ACC112 (cell line): ENCODE measurements around the gene PCBP1.
A peak's percentile ranks its signal among the peaks of the same experiment; 100 is the strongest.

Experiments used
- H2AFZ ChIP-seq: fragments of 200-600 bp; sonication (generic); one replicate; pipeline ENCODE4 v1.6.0; 2017; ENCODE audit warnings: antibody characterized with exemption, low read length; ENCODE audit not compliant: unreplicated experiment
- H3K27ac ChIP-seq: fragments of 200-600 bp; sonication (generic); 2 replicates; pipeline ENCODE4 v1.5.1; 2014; ENCODE audit warnings: low read depth, mild to moderate bottlenecking, antibody characterized with exemption, low read length, moderate library complexity
- H3K27me3 ChIP-seq: fragments of 200-600 bp; sonication (generic); 2 replicates; pipeline ENCODE4 v1.6.1; 2014; ENCODE audit warnings: mild to moderate bottlenecking, antibody characterized with exemption, low read length, moderate library complexity, mixed read lengths; ENCODE audit not compliant: insufficient read depth
- H3K36me3 ChIP-seq: fragments of 200-600 bp; sonication (generic); 2 replicates; pipeline ENCODE4 v1.6.1; 2016; ENCODE audit warnings: mild to moderate bottlenecking, antibody characterized with exemption, low read length, moderate library complexity, mixed read lengths; ENCODE audit not compliant: insufficient read depth
- H3K4me1 ChIP-seq: fragments of 200-600 bp; sonication (generic); one replicate; pipeline ENCODE4 v1.6.1; 2016; ENCODE audit warnings: low read length, mixed read lengths; ENCODE audit not compliant: insufficient read depth, unreplicated experiment, control insufficient read depth
- H3K4me3 ChIP-seq: fragments of 200-600 bp; sonication (generic); 2 replicates; pipeline ENCODE4 v1.5.1; 2014; ENCODE audit warnings: mild to moderate bottlenecking, low read depth, low read length
- H3K79me2 ChIP-seq: fragments of 200-600 bp; sonication (generic); one replicate; pipeline ENCODE4 v1.6.0; 2016; ENCODE audit warnings: low read length; ENCODE audit not compliant: control insufficient read depth, unreplicated experiment, insufficient read depth

The PCBP1 gene

DNA sequence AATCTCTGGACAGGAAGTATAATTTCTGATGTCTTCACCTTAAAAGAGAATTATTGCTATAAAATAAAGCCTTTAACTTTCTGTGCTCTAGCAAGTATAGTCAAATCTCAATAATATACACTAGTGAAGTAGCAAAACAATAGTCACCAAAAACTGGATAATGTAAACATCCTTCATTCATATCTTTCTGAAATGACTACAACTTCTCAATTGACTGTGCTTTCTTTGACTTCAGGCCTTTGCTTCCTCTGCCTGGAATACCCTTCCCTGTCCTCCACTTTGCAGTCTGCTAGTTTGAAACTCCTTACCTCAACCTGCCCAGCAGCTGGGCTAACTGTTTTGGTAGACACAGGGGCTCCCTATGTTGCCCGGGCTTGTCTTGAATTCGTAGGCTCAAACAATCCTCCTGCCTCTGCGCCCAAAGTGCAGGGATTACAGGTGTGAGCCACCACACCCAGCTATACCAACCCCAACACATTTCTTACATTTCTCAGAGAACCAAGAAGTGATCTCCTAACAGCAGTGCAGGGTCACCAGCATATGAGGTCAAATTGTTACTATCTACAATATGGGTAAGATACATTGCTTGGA, 6.6 kb upstream of the PCBP1 start:
- H3K4me1 ChIP-seq = peaks cover 25% of the 10 kb centered on the region
- peaks cover 15% of the 10 kb centered on the region for H3K79me2 ChIP-seq
- H3K36me3 ChIP-seq = peaks cover 22% of the 10 kb centered on the region
- H3K27me3 ChIP-seq = no peaks in the 10 kb centered on the region
- H3K4me3 ChIP-seq = no peak overlapping the region
- H3K27ac ChIP-seq = no peak overlapping the region
- no peak overlapping the region for H2AFZ ChIP-seq

DNA sequence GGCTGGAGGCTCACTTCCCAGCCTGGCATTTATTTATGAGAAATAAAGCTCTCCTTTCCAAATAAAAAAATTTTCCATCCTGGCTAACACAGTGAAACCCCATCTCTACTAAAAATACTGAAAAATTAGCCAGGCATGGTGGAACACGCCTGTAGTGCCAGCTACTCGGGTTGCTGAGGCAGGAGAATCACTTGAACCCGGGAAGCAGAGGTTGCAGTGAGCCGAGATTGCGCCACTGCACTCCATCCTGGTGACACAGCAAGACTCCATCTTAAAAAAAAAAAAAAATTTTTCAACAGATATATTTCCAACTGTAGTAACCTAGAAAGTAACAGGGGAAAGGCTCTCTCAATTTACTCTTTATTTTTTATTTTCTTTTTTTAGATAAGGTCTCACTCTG, 6.1 kb upstream of the PCBP1 start:
- Histone ChIP-seq H3K27me3 (no peaks in the 10 kb centered on the region), H3K4me3 (no peak overlapping the region), H3K4me1 (peaks cover 28% of the 10 kb centered on the region), H3K27ac (no peak overlapping the region), H3K79me2 (peaks cover 15% of the 10 kb centered on the region), H3K36me3 (peaks cover 22% of the 10 kb centered on the region), H2AFZ (no peak overlapping the region)

DNA sequence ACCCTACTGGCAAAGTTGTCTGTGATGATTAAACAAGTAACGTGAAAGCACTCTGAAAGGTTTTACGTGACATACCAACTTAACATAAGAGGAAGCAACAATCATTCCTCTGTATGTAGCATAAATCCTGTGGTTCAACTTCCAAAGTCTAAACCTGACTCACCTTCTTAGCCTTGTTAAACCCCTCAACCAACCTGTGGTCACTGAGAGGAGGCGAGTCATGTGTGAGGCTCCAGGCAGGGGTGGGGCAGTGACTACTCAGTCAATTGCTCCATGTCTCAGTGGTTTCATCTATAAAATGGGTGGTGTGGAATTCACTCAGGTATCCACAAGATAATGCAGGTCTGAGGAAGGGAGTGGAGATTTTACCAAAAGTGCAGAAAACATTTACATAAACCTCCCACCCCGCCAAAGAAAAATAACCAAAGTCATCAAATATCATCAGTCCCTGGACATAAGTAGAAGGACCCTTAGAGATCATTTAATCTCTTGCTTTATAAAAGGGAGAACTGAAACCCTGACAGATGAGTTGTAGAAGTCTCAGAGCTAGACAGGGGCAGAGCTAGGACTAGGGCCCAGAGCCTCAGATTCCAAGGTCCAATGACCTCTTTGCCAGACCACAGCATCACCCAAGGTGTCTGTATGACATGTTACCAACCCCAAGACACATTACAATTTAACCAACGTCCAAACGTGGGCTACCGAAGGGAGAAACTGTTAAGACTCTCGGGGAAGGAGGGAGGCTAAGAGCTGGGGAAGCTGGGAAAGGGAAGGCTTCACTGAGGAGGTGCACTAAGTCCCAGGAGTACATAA, 3.7 kb upstream of the PCBP1 start:
- peaks cover 28% of the 10 kb centered on the region for H3K4me1 ChIP-seq
- no peak overlapping the region for H2AFZ ChIP-seq
- H3K4me3 ChIP-seq = no peak overlapping the region
- no peaks in the 10 kb centered on the region for H3K27me3 ChIP-seq
- H3K79me2 ChIP-seq = peaks cover 26% of the 10 kb centered on the region
- H3K36me3 ChIP-seq = peaks cover 26% of the 10 kb centered on the region
- H3K27ac ChIP-seq = no peak overlapping the region

DNA sequence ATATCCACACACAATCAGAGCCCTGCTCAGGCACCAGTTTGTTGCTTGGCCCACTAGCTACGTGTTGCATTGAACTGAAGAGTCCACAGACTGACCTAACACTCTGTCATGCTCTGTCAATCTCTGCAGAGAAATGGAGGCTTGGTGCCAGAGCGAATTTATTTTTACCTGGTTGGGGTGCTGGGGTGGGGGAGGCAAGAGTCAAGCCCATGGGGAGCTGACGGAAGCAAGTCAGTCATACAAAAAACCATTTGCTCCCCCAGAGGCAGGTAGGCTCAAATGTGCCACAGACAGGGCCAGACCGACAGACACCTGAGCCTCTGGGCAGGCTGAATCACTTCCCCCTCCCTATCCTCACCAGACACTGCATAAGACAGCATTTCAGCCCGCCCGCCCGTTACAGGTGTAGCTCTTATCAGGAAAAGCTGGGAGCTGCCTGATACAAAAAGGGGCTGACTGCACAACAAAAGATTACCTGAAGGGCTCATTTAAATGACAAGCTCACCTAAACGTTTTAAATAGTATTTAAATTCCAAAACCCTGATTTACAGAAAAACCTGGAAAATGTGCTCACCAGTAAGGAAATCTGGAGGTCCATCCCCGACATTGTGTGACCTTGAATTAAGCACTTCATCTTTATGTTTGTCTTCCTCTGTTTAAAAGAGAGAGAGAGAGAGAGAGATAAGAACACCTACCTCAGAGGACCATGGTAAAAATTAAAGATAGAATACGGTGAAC, 2.1 kb upstream of the PCBP1 start:
- Histone ChIP-seq H3K4me3 (peak overlapping the region; percentile 95), H3K36me3 (peaks cover 33% of the 10 kb centered on the region), H3K4me1 (peaks cover 31% of the 10 kb centered on the region), H3K79me2 (peaks cover 40% of the 10 kb centered on the region), H2AFZ (peak overlapping the region; percentile 94), H3K27me3 (no peaks in the 10 kb centered on the region), H3K27ac (peak overlapping the region; percentile 100)

DNA sequence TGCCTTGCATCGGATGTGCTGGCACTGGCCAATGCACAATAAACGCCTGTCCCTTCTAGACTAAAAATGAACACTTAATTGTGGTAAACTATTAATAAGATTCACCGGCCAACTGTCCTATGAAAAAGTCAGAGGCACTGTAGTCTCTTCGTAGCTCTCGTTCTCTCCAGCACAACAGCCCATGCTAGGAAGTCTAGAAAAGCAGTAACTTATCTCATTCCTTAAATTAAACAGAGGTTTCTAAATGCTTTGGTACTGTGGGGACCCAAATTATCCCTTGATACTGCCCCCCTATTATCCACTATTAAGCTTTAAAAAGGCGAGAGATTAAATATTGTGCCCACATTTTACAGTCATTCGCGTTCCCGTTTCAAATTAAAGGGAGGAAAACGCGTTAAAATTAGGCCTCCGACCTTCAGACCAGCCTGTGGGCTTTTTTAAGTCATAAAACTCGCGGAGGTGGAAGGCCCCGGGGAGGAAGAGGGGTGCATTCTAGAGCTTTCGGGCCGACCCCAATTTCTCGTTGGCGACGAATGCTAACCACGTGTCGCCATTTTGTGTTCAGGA, 1.5 kb upstream of the PCBP1 start:
- H3K27me3 ChIP-seq = no peaks in the 10 kb centered on the region
- H3K79me2 ChIP-seq = peaks cover 40% of the 10 kb centered on the region
- H3K27ac ChIP-seq = peak overlapping the region; percentile 100
- H3K4me1 ChIP-seq = peaks cover 33% of the 10 kb centered on the region
- H2AFZ ChIP-seq = peak overlapping the region; percentile 94
- H3K4me3 ChIP-seq = peak overlapping the region; percentile 95
- H3K36me3 ChIP-seq = peaks cover 30% of the 10 kb centered on the region

DNA sequence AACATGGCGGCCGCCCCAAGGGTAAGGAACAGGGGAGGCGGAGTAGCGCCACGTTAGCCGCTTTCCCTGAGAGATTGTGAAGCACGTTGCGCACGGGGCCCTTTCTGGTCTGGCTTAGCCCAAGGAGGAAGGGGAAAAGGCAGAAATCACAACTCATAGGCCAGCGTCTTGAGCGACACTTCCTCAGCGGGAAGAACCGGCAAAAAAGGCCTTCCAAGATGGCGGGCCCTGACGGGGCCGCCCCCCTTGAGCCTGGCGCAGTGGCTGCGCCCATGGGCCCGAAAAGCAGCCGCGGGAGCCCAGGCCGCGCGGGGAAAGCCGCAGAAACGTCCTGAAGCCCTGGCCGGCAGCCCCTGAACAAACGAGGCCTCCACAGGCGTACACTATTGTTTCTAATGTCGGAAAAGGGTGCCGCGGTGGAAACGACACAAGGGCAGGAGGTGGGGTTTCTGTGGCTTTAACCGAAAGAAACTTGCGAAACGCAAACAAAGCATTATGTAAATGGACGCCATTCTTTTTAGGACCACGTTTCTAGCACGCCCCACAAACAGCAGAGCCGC, 919 bp upstream of the PCBP1 start:
- H3K27ac ChIP-seq = peak overlapping the region; percentile 100
- H3K79me2 ChIP-seq = peaks cover 40% of the 10 kb centered on the region
- peaks cover 25% of the 10 kb centered on the region for H3K36me3 ChIP-seq
- H2AFZ ChIP-seq = peak overlapping the region; percentile 94
- peak overlapping the region; percentile 95 for H3K4me3 ChIP-seq
- no peaks in the 10 kb centered on the region for H3K27me3 ChIP-seq
- peaks cover 33% of the 10 kb centered on the region for H3K4me1 ChIP-seq

DNA sequence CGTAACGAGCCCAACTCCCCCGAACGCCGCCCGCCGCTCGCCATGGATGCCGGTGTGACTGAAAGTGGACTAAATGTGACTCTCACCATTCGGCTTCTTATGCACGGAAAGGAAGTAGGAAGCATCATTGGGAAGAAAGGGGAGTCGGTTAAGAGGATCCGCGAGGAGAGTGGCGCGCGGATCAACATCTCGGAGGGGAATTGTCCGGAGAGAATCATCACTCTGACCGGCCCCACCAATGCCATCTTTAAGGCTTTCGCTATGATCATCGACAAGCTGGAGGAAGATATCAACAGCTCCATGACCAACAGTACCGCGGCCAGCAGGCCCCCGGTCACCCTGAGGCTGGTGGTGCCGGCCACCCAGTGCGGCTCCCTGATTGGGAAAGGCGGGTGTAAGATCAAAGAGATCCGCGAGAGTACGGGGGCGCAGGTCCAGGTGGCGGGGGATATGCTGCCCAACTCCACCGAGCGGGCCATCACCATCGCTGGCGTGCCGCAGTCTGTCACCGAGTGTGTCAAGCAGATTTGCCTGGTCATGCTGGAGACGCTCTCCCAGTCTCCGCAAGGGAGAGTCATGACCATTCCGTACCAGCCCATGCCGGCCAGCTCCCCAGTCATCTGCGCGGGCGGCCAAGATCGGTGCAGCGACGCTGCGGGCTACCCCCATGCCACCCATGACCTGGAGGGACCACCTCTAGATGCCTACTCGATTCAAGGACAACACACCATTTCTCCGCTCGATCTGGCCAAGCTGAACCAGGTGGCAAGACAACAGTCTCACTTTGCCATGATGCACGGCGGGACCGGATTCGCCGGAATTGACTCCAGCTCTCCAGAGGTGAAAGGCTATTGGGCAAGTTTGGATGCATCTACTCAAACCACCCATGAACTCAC, 673 bp downstream of the PCBP1 start:
- Histone ChIP-seq H3K36me3 (peaks cover 24% of the 10 kb centered on the region), H3K79me2 (peaks cover 40% of the 10 kb centered on the region), H2AFZ (no peak overlapping the region), H3K4me1 (peaks cover 33% of the 10 kb centered on the region), H3K4me3 (peak overlapping the region; percentile 95), H3K27me3 (no peaks in the 10 kb centered on the region), H3K27ac (peak overlapping the region; percentile 100)

DNA sequence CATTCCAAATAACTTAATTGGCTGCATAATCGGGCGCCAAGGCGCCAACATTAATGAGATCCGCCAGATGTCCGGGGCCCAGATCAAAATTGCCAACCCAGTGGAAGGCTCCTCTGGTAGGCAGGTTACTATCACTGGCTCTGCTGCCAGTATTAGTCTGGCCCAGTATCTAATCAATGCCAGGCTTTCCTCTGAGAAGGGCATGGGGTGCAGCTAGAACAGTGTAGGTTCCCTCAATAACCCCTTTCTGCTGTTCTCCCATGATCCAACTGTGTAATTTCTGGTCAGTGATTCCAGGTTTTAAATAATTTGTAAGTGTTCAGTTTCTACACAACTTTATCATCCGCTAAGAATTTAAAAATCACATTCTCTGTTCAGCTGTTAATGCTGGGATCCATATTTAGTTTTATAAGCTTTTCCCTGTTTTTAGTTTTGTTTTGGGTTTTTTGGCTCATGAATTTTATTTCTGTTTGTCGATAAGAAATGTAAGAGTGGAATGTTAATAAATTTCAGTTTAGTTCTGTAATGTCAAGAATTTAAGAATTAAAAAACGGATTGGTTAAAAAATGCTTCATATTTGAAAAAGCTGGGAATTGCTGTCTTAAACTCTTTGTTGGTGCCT, 1.4 kb downstream of the PCBP1 start:
- Histone ChIP-seq H3K79me2 (peaks cover 36% of the 10 kb centered on the region), H2AFZ (no peak overlapping the region), H3K4me1 (peaks cover 27% of the 10 kb centered on the region), H3K4me3 (peak overlapping the region; percentile 95), H3K27ac (peak overlapping the region; percentile 100), H3K27me3 (no peaks in the 10 kb centered on the region), H3K36me3 (peaks cover 16% of the 10 kb centered on the region)

DNA sequence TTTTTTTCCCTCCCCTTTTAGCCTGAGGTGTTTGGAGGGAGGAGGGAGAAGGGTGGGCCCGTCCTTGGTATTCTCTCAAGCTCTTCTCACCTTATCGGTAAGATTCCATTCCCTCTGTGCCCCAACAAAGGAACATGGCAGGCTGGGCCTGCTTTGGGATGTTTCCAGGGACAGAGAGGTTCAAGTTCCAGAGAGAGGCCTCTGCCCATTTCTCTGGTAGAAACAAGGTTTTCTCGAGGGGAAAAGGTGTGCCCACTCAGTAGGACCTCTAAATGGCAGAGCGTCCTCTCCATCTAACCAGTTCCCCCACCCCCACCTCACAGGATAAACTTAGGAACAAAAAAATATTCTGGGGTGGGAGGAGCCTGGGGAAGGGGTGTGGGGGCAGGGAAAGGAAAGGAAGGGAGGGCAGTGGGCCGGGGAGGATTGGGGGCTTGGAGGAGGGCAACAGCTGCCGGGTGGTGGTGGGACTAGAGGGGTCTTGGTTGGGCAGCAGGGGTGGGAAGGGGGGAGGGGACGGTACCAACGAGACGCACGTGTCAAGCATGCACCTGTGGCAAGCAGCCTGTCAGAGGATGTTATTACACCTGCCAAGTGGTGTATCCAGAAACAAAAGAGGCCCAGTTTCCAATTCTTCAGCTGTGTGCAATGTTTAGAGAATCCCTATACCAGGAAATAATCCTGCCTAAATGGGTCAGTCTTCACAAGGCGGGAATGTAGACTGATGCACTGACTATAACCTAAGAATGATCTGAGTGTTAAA, 2.1 kb downstream of the PCBP1 start:
- H3K36me3 ChIP-seq = peaks cover 15% of the 10 kb centered on the region
- H3K27me3 ChIP-seq = no peaks in the 10 kb centered on the region
- H3K79me2 ChIP-seq = peaks cover 34% of the 10 kb centered on the region
- peak overlapping the region; percentile 100 for H3K27ac ChIP-seq
- H3K4me1 ChIP-seq = peaks cover 22% of the 10 kb centered on the region
- H2AFZ ChIP-seq = no peak overlapping the region
- H3K4me3 ChIP-seq = peak overlapping the region; percentile 95
